ENCODE data around the gene FBN3.

DNA sequence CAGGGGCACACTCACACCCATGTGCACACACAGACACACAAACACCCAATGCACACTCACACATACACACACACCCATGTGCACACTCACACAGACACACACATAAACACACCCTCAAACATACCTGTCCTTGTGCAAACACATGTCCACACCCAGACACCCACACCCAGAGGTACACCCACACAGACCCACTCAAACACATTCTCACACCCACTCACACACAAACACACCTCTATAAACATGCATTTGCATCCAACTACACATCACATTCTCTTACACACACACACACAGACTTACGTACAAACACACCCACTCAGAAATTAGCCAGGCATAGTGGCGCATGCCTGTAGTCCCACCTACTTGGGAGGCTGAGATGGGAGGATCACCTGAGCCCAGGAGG is 31.4 kb downstream of the FBN3 start:
- no peak for TF ChIP-seq TAF1 (IDR thresholded peaks at IDR 0.05; ENCODE audit: low read depth)
- TF ChIP-seq, protein P1, sequence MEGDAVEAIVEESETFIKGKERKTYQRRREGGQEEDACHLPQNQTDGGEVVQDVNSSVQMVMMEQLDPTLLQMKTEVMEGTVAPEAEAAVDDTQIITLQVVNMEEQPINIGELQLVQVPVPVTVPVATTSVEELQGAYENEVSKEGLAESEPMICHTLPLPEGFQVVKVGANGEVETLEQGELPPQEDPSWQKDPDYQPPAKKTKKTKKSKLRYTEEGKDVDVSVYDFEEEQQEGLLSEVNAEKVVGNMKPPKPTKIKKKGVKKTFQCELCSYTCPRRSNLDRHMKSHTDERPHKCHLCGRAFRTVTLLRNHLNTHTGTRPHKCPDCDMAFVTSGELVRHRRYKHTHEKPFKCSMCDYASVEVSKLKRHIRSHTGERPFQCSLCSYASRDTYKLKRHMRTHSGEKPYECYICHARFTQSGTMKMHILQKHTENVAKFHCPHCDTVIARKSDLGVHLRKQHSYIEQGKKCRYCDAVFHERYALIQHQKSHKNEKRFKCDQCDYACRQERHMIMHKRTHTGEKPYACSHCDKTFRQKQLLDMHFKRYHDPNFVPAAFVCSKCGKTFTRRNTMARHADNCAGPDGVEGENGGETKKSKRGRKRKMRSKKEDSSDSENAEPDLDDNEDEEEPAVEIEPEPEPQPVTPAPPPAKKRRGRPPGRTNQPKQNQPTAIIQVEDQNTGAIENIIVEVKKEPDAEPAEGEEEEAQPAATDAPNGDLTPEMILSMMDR (IDR thresholded peaks at IDR 0.05; ENCODE audit: poor library complexity, severe bottlenecking): no peak
- no peak for TF ChIP-seq EP300 (conservative IDR thresholded peaks at IDR 0.05; ENCODE audit: poor library complexity, severe bottlenecking)
- TF ChIP-seq POLR2AphosphoS5 (IDR thresholded peaks at IDR 0.05): no peak

Measured in neural cell (in vitro differentiated cells).